Hematopoietic multipotent progenitor cell treated with erythropoietin and hydrocortisone succinate and interleukin-3 and kit ligand, for 8 days (in vitro differentiated cells): ENCODE data around the gene MAGEA9B.
"Not testable (repeated sequence)": the region's sequence is repeated elsewhere in the genome, so short reads cannot be mapped to it uniquely, and the experiment has no call there.

ENCODE experiments used
- DNase-seq: peaks from one replicate; pipeline ENCODE4 v3.0.0-alpha.2; 2015

The MAGEA9B gene

GRCh38 chrX:149533999-149534398, 53.3 kb downstream of the MAGEA9B start:
- not testable (repeated sequence) for DNase-seq

GRCh38 chrX:149532868-149533267, 54.4 kb downstream of the MAGEA9B start:
- DNase-seq = not testable (repeated sequence)
